ENCODE results near the gene CASZ1.

Gene CASZ1, protein sequence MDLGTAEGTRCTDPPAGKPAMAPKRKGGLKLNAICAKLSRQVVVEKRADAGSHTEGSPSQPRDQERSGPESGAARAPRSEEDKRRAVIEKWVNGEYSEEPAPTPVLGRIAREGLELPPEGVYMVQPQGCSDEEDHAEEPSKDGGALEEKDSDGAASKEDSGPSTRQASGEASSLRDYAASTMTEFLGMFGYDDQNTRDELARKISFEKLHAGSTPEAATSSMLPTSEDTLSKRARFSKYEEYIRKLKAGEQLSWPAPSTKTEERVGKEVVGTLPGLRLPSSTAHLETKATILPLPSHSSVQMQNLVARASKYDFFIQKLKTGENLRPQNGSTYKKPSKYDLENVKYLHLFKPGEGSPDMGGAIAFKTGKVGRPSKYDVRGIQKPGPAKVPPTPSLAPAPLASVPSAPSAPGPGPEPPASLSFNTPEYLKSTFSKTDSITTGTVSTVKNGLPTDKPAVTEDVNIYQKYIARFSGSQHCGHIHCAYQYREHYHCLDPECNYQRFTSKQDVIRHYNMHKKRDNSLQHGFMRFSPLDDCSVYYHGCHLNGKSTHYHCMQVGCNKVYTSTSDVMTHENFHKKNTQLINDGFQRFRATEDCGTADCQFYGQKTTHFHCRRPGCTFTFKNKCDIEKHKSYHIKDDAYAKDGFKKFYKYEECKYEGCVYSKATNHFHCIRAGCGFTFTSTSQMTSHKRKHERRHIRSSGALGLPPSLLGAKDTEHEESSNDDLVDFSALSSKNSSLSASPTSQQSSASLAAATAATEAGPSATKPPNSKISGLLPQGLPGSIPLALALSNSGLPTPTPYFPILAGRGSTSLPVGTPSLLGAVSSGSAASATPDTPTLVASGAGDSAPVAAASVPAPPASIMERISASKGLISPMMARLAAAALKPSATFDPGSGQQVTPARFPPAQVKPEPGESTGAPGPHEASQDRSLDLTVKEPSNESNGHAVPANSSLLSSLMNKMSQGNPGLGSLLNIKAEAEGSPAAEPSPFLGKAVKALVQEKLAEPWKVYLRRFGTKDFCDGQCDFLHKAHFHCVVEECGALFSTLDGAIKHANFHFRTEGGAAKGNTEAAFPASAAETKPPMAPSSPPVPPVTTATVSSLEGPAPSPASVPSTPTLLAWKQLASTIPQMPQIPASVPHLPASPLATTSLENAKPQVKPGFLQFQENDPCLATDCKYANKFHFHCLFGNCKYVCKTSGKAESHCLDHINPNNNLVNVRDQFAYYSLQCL (N-terminal part only)

DNA sequence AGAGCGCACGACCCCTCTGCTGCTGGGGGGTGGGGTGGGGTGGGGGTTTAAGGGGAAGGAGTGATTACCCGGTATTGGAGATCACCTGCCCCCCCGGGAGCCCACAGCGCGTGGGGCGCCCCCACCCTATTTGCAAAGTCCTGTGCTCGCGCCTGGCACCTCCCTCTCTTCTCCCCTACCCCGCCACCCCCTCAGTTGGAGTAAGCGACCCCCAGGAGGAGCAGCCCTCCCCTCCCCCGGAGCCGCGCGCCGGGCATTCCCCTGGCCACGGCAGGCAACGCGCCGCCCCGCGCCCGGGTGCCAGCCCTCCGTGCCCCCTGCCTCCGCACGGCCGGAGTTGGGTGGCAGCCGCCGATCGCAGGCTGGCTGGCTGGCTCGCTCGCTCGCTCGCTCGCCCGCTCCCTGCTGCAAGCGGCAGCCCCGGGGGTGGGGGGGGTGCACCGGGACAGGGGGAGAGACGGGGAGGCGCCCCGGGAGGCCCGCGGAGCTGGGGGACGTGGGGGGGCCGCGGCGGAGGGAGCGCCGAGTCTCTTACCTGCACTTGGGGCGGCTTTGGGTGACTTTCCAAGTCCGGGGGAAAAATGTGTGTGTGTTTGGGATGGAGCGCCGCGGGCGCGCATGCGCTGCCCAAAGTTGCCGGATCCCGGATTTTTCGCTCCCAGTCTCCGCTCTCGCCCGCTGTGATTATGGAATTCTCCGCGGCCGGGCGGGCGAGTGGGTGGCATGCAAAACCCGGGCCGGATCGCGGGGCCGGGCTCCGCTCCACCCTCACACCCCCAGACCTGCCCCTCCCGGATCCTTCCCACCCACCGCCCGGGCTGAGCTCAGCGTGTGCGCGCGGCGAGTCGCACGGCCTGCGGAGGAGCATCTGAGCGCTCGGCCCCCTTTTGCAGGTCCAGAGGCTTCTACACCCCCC is at the start of gene CASZ1:
Gene CASZ1, minus strand, starts transcription at position 618 of the 916 bp plus-strand sequence. CDS start 102,757 bp downstream, outside the sequence.
- DNase-seq, result peak; percentile 28

DNA sequence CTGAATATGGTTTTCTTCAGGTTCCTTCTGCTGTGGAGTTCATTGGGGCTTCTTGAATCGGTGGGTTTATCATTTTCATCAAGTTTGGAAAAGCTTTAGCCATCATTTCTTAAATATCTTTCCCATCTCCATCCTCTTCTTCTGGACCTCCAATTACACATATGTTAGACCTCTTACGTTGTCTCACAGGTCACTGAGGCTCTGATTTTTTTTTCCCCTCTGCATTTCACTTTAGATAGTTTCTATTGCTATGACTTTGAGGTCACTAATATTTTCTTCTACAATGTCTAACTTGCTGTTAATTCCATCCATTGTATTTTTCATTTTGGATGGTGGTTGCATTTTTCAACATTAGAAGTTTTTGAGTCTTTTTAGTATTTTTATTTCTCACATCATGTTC is 47.3 kb upstream of the CASZ1 start:
- no peak for DNase-seq

DNA sequence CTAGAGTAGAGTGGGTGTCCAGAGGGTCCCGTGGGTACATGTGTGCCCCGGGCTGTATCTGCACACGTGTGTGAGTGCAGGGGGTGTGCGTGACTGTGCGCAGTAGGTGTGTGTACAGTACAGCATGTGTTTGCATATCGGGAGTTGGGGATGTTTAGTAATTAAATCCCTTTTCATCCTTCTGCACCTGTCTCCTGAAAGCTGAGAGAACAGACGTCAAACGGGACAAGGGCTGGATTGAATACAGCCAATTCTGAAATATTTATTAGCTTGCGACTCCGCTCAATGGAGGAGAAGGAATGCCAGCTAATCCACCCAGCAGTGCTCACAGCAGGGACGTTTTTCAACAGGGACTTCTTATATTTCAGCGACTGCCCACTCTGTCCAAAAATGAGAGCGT is 44.7 kb upstream of the CASZ1 start:
- no peak for DNase-seq

DNA sequence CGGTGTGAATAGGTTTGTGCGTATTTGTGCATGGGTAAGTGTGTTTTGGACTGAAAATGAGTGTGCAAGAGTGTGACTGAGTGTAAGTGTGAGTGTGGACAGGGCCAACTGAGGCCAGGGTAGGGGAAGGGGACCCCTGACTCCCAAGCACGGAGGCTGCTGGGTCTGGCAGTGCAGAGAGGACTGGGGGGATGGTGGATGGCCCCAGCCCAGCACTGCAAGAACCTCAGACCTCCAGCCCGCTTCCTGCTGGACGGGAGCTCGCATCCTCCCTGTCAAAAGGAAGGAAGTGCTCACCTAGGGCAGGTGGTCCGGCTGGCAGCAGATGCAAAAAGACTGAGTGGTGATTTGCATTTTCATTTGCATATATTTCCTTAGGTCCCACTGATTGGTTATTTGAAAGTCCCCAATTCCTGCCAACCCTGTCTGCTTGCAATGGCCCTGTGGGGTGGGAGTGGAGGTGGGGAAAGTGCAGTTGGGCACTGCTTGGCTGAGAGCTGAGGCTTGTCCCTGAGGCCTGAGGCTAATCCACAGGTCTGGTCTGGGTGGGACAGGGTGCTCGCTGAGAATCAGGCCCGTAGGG is 42.8 kb upstream of the CASZ1 start:
- no peak for DNase-seq

DNA sequence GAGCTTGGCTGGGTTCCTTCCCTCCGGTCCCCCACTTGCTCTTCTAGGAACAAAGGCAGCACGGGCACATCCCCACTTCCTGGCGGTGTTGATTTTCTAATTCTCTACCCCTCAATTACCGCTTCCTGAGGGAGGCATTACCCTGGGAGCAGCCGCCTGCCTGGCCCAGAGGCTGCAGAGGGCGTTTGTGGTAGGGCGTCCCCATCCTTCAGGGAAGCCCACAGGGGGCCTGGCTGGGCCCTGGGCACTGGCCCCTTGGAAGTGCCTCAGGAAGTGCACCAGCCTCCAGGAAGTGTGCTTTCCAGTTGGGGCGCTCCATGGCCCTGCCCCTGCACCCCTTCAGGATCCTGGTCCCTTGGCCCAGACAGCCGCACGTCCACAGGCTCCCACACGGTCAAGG is 42.1 kb upstream of the CASZ1 start:
- no peak for DNase-seq

DNA sequence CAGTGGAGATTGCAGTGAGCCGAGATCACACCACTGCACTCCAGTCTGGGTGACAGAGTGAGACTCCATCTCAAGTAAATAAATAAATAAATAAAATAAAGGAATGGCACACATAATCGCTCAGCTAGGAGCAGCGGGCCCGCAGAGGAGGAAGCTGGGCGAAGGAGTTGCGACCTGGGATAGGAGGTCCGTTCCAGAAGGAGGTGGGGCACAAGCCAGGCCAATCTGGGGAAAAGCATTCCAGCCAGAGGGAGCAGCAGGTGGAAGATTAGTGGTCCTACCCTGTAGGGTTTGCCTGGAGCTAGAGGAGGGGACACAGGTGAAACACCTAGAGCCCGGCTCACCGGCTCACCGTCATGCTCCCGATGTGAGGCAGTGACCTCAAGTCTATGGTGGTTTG is 40.3 kb upstream of the CASZ1 start:
- DNase-seq, result no peak

DNA sequence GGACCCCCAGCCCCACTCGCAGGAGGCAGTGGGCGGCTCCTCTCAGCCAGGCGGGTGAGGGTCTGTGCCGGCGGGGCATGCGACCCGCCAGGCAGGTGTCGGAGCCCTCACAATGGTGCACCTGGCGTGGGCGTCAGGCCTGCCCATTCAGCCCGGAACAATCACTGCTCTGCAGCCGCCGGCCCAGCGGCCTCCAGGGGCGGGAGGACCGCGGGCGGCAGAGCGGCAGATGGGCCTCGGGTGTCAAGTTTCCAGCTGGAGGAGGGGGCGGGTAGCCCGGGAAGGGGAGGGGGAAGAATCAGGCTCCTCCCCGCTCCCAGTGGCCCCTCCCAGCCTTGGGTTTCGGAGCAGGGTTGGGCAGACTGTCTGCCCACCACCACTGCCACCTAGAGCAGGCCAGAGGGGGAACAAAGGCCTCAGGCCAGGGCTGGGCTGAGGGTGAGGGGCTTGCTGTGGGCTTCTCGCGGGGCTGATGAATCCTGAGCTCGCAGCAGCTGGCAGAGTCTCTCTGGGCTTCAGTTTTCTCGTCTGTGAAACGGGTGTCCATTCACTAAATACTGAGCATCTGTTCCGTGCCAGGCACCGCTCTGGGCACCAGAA is 39.5 kb upstream of the CASZ1 start:
- peak; percentile 67 for DNase-seq

DNA sequence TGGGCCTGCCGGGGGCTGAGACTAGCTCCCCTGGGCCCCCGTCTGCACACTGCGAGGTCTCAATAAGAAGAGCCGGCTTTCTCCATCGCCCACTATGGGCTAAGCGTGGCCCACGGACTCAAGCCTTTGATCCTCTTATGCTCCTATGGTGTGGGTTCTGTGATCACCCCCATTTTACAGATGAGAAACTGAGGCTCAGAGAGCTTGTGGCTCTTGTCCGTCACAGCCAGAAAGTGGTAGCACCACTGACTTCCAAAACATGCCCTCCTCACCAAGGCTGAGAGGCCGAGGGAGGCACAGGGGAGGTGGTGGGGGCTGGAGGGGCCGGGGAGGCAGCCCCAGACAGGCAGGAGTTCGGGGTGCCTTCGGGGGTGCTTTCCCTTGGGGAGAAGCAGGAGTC is 39.0 kb upstream of the CASZ1 start:
- no peak for DNase-seq

DNA sequence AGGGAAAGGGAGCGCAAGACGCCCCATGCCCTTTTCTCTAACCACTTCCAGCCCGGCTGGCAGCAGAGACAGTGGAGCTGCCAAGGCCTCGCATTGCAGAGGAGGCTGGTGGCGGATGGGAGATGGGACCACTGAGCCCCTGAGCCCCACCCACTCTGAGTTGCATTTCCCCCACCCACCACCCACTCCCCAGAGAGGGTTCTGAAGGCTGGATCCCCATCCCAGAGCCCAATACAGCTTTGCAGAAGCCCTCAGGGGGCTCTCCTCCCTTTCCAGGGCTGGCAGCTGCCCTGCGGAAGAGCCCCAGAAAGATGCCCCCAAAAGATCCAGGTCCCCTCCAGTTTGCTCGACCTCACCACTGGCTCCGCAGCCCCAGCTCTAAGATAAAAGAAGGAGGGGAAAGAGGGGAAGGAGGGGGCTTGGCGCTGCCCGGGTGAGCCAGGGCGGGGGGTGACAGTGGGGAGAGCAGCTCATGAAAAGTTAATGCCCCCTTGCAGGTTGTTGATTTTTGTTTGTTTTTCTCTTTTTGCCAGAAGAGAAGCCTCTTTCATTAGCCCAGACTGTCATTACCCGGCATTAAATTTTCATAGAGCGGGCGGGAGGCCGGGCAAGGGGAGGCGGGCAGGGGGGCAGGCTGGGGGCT is 38.4 kb upstream of the CASZ1 start:
- no peak for DNase-seq

DNA sequence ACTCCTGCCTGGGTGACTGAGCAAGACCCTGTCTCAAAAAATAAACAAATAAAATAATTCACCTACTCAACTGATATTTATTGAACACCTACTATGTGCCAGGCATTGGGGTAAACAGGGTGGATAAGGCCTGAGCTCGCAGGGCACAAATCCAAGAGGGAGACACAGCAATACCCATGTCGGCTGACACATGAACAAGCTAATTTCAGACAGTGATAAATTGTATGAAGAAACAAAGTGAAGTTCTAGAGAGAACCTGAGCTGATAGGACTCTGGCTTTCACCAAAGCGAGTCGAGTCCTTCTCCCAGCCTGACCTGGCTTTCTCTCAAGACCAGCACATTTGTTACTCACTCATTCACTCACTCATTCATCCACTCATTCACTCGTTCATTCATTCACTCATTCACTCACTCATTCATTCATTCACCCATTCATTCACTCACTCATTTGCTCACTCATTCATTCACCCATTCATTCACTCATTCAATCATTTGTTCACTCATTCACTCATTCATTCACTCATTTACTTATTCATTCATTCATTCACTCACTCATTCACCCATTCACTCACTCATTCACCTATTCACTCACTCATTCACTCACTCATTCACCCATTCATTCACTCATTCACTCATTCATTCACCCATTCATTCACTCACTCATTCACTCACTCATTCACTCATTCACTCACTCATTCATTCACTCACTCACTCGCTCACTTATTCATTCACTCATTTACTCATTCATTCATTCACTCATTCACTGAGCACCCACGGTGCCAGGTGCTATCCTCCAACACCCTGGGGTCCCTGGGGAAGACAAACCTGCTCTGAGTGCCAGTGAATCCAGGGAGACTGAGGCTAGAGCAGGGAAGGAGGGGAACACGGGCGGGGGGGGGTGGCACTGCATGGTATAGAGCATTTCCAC is 37.4 kb upstream of the CASZ1 start:
- no peak for DNase-seq

DNA sequence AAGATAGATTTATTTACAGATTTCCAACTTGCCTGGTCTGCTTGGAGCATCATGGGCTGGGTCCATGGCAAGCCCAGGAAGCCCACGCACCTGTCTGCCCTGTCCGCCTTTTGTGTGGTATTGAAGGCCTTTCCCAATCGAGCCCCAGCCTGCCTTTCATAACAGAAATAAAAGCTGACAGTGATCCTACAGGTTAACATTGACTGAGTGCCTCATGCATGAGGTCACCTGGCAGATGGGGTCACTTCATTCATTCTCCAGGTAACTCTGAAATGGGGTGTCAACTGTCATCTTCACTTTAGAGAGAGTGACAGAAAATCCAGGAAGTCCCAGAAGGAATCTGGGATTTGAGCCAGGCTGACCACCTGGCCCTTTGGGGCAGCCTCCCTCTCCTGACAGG is 36.3 kb upstream of the CASZ1 start:
- DNase-seq, result no peak

DNA sequence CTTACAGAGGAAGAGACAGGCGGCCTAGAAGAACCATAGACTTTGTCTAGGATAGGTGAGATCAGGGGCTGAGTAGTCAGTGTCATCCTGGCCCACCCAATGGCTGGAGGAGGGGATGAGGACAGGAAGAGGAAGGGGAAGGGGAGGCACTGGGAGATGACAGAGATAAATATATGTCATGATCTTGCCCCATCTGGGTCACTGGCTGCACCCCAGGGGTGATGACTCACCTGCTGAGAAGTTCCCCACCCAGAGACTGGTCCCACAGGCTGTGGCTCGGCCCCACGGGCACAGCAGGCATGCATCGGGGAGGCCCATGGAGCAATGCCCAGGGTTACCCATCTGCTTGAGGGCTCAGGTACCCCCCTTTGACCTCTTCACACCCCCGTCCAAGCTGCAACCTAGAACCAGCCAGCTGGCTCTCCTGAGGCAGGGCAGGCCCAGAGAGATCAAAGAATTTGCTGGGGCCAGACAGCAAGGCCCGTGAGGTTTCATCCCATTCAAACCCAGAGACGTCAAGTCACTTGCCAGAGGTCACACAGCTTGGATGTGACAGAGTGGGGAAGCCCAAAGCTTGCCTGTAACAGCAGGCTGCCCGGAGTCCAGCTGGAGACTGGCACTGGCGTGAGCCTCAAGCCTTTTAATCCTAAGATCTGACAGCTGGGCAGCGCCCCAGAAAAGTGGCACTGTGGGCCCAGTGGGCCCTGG is 34.7 kb upstream of the CASZ1 start:
- DNase-seq, result no peak

DNA sequence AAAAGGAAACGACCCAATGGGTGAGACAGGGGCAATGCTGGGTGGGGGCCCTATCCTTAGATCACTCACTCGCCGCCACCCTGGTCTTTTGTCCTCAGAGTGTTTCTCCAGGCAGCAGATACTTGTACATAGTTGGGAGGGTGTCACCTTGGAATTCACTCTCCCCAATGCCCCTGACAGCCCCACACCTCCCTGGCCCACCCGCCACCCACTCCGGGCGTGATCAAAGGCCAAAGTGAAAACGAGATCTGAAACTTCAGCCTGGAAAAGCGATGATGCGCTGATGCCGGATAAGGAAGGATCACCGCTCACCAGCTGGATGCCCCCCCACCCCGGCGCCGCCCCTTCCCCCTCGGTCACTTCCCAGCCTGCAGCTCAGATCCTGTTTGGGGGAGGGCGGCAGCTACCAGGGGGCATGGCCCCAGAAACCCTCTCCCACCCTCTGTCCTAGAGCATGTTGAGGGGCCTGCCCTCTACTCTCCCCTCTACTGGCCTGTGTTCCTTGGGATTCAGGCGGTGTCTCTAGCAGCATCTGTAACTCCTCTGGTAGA is 33.6 kb upstream of the CASZ1 start:
- no peak for DNase-seq

DNA sequence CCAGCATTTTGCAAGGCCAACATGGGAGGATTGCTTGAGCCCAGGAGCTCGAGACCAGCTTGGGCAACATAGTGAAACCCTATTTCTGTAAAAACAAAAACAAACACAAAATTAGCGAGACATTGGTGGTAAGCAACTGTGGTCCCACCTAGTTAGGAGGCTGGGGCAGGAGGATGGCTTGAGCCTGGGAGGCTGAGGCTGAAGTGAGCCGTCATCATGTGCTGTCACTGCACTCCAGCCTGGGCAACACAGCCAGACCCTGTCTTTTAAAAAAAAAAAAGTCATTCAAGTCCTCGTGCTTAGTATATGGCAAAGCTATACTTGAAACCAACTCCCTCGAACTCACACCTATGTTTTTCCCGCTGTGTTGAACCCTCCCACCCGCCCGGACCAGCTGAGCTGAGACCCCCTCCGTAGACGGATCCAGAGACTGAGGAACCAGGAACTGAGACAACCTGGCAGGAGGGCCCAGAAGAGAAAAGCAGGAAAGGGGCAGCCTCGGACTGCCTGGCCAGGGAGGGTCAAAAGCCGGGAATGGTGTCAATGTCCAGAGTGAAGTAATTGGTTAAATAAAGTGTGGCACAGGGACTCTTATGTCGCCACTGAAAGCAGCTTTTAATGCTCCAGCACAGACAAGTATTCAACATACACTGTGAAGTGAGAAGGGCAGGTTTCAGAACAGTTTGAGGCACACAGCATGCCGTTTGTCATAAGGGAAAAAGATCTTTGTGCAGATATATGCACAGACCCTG is 32.8 kb upstream of the CASZ1 start:
- DNase-seq, result no peak

DNA sequence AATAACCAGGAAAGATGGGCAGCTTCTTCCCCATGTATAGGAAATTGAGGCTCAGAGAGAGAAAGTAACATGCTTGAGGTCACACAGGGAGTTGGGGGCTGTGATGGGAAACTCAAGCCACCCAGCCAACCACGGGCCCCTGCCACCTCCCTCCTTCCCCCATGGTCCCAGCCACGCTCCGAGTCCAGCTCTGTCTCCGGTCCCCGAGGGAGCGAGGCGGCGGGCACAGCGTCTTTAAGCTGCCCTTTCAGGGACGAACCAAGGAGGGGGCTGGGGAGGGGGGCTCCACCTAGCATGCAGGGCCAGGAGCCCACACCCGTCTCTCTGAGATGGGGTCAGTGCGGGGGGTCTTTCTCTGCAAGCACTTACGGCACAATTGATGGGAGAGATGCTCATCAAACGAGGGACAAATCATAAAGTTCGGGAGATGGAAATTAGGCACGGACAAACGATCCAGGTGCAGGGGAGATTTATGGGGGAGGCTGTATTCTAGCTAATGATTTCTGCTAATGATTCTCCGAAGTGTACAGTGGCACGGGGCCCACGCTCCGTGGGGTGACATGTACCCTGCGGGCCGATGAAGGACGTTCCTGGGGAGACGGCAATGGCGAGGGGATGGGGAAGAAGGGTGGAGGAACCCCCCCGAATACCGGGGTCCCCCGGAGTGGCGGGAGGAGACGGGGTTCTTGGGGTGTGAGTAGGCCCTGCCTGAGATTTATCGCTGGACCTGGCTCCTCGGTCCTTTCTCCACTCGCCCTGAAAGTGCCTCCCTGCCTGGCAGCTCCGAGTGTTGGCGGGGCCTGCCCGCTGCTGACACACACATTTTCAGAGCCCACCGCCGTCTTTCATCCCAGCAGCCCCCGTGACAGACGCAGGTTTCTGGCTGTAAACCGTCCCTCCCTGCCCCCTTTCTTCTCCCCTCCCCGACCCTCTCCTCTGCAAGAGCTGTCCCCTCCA is 31.2 kb upstream of the CASZ1 start:
- DNase-seq, result no peak

DNA sequence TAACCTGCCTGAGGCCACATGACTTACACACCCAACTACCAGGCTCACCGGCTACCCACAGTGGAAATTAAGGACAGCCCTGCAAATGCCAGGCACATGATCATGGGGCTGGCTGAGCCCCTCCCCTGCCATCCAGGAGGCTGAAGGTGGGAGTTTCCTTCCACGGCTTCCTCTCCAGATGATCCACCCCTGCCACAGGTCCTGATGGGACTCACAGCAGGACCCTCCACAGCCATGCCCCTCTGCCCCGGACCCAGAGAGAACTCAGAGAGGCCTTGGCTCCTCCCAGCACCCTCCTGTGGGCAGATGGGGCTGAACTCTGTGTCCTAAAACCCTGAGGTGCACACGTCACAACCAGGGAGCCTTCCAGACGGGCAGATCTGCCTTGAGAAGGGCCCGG is 29.1 kb upstream of the CASZ1 start:
- DNase-seq, result no peak

Measured in RPMI8226 (cell line).